SK-N-SH treated with all-trans-retinoic acid at 6 μM for 48 hours (cell line): Measurements from ENCODE around the gene DIP2C.

Experiments used
- ATAC-seq: fragments of 200-7000 bp; cut with Tn5 transposase; 3 replicates; pipeline ENCODE4 v1.9.1; 2020; ENCODE audit warnings: mild to moderate bottlenecking, moderate library complexity
- ARNTL ChIP-seq: fragments of 450-650 bp; formaldehyde crosslinking; IDR thresholded peaks from 2 replicates; pipeline ENCODE4 v1.5.0; 2020; ENCODE audit warnings: low read depth, mild to moderate bottlenecking, moderate library complexity, borderline replicate concordance
- BACH2 ChIP-seq: fragments of 250-450 bp; sonication (Bioruptor Pico); IDR thresholded peaks from 2 replicates; pipeline ENCODE4 v1.9.0; 2021; ENCODE audit warnings: mild to moderate bottlenecking, borderline replicate concordance
- CSDC2 ChIP-seq: fragments of 250-450 bp; sonication (Bioruptor Pico); IDR thresholded peaks from 2 replicates; pipeline ENCODE4 v1.5.0; 2020; ENCODE audit warnings: mild to moderate bottlenecking, moderate library complexity
- ESRRG ChIP-seq: fragments of 250-450 bp; sonication (Bioruptor Pico); IDR thresholded peaks from 2 replicates; pipeline ENCODE4 v1.6.1; 2021; ENCODE audit warnings: mild to moderate bottlenecking
- GLIS3 ChIP-seq: fragments of 250-450 bp; sonication (Bioruptor Pico); IDR thresholded peaks from 2 replicates; pipeline ENCODE4 v1.5.0; 2020; ENCODE audit warnings: mild to moderate bottlenecking, moderate library complexity
- ISL1 ChIP-seq: fragments of 250-450 bp; sonication (Bioruptor Pico); IDR thresholded peaks from 2 replicates; pipeline ENCODE4 v2.1.2; 2022; ENCODE audit warnings: mild to moderate bottlenecking, moderate library complexity
- OSR1 ChIP-seq: fragments of 250-450 bp; sonication (Bioruptor Pico); IDR thresholded peaks from 2 replicates; pipeline ENCODE4 v1.8.0; 2022; ENCODE audit warnings: moderate library complexity, mild to moderate bottlenecking, inconsistent platforms
- PPARA ChIP-seq: fragments of 250-450 bp; sonication (Bioruptor Pico); IDR thresholded peaks from 2 replicates; pipeline ENCODE4 v1.5.0; 2020; ENCODE audit warnings: mild to moderate bottlenecking, borderline replicate concordance
- RARB ChIP-seq: fragments of 250-450 bp; sonication (Bioruptor Pico); IDR thresholded peaks from 2 replicates; pipeline ENCODE4 v1.8.0; 2021; ENCODE audit warnings: mild to moderate bottlenecking, moderate library complexity
- SNAI2 ChIP-seq: fragments of 250-450 bp; sonication (Bioruptor Pico); IDR thresholded peaks from 2 replicates; pipeline ENCODE4 v1.5.0; 2020; ENCODE audit warnings: mild to moderate bottlenecking, moderate library complexity
- TCF4 ChIP-seq: fragments of 250-450 bp; sonication (Bioruptor Pico); IDR thresholded peaks from 2 replicates; pipeline ENCODE4 v1.8.0; 2021; ENCODE audit warnings: mild to moderate bottlenecking, moderate library complexity, borderline replicate concordance
- TOX ChIP-seq: fragments of 250-450 bp; sonication (Bioruptor Pico); IDR thresholded peaks from 2 replicates; pipeline ENCODE4 v1.8.0; 2021; ENCODE audit warnings: mild to moderate bottlenecking, moderate library complexity, borderline replicate concordance
- ZC3H10 ChIP-seq: fragments of 250-450 bp; sonication (Bioruptor Pico); IDR thresholded peaks from 2 replicates; pipeline ENCODE4 v1.5.1; 2021; ENCODE audit warnings: mild to moderate bottlenecking, moderate library complexity
- ZFP3 ChIP-seq: fragments of 250-450 bp; sonication (Bioruptor Pico); IDR thresholded peaks from 2 replicates; pipeline ENCODE4 v1.5.0; 2020; ENCODE audit warnings: mild to moderate bottlenecking, moderate library complexity
- ZNF565 ChIP-seq: fragments of 450-650 bp; formaldehyde crosslinking; conservative IDR thresholded peaks from 2 replicates; pipeline ENCODE4 v1.5.0; 2020; ENCODE audit warnings: low read depth, mild to moderate bottlenecking, moderate library complexity
- ZNF70 ChIP-seq: fragments of 450-650 bp; formaldehyde crosslinking; IDR thresholded peaks from 2 replicates; pipeline ENCODE4 v1.5.0; 2020; ENCODE audit warnings: mild to moderate bottlenecking, moderate library complexity
- ZNF8 ChIP-seq: fragments of 450-650 bp; formaldehyde crosslinking; IDR thresholded peaks from 2 replicates; pipeline ENCODE4 v1.5.0; 2020; ENCODE audit warnings: mild to moderate bottlenecking, moderate library complexity
- TF ChIP-seq, protein P1 (sequence below): fragments of 250-450 bp; sonication (Bioruptor Pico); IDR thresholded peaks from 2 replicates; pipeline ENCODE4 v1.5.0; 2020; ENCODE audit warnings: mild to moderate bottlenecking, moderate library complexity
- TF ChIP-seq, protein P2 (sequence below): fragments of 250-450 bp; sonication (Bioruptor Pico); IDR thresholded peaks from 2 replicates; pipeline ENCODE4 v1.8.0; 2021; ENCODE audit warnings: low read depth, mild to moderate bottlenecking, moderate library complexity, borderline replicate concordance
- TF ChIP-seq, protein P3 (sequence below): fragments of 250-450 bp; sonication (Bioruptor Pico); IDR thresholded peaks from 2 replicates; pipeline ENCODE4 v1.5.1; 2021; ENCODE audit warnings: mild to moderate bottlenecking, moderate library complexity
- TF ChIP-seq, protein P4 (sequence below): fragments of 250-450 bp; sonication (Bioruptor Pico); IDR thresholded peaks from 2 replicates; pipeline ENCODE4 v1.5.1; 2020; ENCODE audit warnings: low read depth, mild to moderate bottlenecking, moderate library complexity

DIP2C gene

DNA sequence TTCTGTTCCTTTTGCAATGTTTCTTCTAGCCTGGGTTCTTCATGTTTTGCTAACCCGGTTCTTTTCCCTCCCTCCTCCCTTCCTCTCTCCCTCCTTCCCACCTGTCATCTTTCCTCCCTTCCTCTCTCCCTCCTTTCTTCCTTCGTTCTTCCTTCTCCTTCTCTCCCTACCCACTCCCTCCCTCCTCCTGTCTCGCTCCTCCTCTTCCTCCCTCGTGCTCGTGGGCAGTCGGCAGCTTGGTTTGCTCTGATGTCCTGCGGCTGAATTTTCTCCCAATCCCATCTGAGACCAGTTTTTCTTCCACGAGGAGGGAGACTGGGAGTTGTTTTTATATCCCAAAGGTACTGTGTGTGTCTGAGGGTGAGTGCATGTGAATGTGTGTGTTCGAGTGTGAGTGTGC, 43.6 kb upstream of the DIP2C start:
- ATAC-seq, result no peak
- TF ChIP-seq ZC3H10 (no peak), TCF4 (CRISPR knock-in tag) (no peak), PPARA (CRISPR knock-in tag) (no peak), ISL1 (CRISPR knock-in tag) (no peak), BACH2 (CRISPR knock-in tag) (no peak), ZNF70 (no peak), CSDC2 (CRISPR knock-in tag) (no peak), ZFP3 (no peak)
- TF ChIP-seq, protein P1, sequence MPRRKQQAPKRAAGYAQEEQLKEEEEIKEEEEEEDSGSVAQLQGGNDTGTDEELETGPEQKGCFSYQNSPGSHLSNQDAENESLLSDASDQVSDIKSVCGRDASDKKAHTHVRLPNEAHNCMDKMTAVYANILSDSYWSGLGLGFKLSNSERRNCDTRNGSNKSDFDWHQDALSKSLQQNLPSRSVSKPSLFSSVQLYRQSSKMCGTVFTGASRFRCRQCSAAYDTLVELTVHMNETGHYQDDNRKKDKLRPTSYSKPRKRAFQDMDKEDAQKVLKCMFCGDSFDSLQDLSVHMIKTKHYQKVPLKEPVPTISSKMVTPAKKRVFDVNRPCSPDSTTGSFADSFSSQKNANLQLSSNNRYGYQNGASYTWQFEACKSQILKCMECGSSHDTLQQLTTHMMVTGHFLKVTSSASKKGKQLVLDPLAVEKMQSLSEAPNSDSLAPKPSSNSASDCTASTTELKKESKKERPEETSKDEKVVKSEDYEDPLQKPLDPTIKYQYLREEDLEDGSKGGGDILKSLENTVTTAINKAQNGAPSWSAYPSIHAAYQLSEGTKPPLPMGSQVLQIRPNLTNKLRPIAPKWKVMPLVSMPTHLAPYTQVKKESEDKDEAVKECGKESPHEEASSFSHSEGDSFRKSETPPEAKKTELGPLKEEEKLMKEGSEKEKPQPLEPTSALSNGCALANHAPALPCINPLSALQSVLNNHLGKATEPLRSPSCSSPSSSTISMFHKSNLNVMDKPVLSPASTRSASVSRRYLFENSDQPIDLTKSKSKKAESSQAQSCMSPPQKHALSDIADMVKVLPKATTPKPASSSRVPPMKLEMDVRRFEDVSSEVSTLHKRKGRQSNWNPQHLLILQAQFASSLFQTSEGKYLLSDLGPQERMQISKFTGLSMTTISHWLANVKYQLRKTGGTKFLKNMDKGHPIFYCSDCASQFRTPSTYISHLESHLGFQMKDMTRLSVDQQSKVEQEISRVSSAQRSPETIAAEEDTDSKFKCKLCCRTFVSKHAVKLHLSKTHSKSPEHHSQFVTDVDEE (CRISPR knock-in tag), result no peak
- TF ChIP-seq, protein P2, sequence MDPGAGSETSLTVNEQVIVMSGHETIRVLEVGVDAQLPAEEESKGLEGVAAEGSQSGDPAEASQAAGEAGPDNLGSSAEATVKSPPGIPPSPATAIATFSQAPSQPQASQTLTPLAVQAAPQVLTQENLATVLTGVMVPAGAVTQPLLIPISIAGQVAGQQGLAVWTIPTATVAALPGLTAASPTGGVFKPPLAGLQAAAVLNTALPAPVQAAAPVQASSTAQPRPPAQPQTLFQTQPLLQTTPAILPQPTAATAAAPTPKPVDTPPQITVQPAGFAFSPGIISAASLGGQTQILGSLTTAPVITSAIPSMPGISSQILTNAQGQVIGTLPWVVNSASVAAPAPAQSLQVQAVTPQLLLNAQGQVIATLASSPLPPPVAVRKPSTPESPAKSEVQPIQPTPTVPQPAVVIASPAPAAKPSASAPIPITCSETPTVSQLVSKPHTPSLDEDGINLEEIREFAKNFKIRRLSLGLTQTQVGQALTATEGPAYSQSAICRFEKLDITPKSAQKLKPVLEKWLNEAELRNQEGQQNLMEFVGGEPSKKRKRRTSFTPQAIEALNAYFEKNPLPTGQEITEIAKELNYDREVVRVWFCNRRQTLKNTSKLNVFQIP (CRISPR knock-in tag), result no peak

DNA sequence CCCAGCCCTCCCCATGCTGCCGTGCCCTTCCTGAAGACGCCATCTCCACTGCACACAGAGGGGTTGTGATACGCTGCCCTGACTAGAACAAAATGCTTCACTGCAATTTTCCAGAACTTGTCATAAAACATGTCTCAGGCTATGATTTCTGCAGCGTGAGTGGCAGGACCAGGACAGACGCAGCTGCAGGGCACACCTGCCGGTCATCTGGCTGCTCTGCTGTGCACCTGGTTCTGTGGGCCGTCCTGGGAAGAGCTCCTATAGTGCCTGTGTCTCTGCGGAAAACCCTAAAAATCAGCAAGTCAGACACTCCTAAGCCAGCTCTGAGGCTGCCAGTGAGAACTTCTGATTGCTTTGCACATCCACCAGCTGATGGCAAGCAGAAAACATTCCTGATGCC, 39.7 kb upstream of the DIP2C start:
- ATAC-seq, result no peak
- TF ChIP-seq RARB (CRISPR knock-in tag) (no peak), TOX (no peak)

DNA sequence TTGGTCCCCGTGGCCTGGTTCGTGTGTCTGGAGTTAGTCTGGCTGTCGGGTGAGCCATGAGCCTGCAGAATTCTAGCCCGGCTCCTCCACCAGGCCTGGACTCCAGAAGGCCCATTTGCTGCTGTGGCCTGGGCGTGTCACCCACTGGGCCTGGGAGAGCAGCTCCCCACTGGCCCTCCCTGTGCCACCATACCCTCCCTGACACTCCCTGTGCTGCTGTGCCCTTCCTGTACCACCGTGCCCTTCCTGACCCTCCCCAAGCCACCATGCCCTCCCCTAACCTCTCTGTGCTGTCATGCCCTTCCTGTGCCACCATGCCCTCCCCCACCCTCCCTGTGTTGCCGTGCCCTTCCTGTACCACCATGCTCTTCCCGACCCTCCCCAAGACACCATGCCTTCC, 39.1 kb upstream of the DIP2C start:
- TF ChIP-seq ARNTL (CRISPR knock-in tag), result no peak
- TF ChIP-seq, protein P3, sequence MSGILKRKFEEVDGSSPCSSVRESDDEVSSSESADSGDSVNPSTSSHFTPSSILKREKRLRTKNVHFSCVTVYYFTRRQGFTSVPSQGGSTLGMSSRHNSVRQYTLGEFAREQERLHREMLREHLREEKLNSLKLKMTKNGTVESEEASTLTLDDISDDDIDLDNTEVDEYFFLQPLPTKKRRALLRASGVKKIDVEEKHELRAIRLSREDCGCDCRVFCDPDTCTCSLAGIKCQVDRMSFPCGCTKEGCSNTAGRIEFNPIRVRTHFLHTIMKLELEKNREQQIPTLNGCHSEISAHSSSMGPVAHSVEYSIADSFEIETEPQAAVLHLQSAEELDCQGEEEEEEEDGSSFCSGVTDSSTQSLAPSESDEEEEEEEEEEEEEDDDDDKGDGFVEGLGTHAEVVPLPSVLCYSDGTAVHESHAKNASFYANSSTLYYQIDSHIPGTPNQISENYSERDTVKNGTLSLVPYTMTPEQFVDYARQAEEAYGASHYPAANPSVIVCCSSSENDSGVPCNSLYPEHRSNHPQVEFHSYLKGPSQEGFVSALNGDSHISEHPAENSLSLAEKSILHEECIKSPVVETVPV (CRISPR knock-in tag), result no peak
- no peak for TF ChIP-seq ESRRG (CRISPR knock-in tag)
- TF ChIP-seq BACH2 (CRISPR knock-in tag), result no peak
- no peak for TF ChIP-seq TCF4 (CRISPR knock-in tag)
- TF ChIP-seq ZNF8 (CRISPR knock-in tag), result no peak
- TF ChIP-seq RARB (CRISPR knock-in tag), result no peak
- TF ChIP-seq TOX, result no peak
- TF ChIP-seq OSR1, result no peak
- TF ChIP-seq ISL1 (CRISPR knock-in tag), result no peak
- TF ChIP-seq SNAI2 (CRISPR knock-in tag), result no peak
- no peak for TF ChIP-seq GLIS3
- TF ChIP-seq ZNF70, result no peak
- TF ChIP-seq, protein P2 (CRISPR knock-in tag), result no peak
- TF ChIP-seq ZNF565 (CRISPR knock-in tag), result no peak
- ATAC-seq, result no peak; the same call in 2 of the 3 replicates

DNA sequence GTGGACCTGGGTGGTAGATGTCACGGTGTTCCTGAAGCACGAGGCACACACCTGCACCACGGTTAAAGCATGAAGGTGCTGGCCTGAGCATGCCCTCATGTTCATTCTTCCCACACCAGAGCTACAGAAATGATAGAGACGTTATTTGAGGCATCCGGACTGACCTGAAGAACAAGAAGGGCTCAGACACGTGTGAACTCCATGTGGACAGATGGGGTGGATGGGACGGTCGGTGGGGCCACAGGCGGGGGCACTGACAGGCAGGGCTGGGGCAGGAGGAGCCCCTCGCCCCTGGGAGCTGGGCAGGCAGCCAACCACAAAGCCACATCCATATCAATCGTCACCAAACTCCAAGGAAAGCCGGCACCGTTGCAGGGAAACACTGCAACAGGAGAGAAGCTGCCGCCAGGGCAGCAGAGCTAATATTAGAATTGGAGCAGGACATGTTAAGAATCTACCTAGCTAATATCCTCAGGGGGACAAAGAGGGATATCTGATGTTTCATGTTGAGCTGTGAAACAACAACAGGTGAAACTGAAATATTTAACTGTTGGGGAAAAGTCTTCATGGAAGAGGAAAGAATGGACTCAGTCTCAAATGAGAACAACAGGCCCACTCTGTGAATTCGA, 37.8 kb upstream of the DIP2C start:
- no peak for ATAC-seq
- no peak for TF ChIP-seq PPARA (CRISPR knock-in tag)
- no peak for TF ChIP-seq ZFP3
- no peak for TF ChIP-seq ISL1 (CRISPR knock-in tag)
- TF ChIP-seq CSDC2 (CRISPR knock-in tag), result no peak
- TF ChIP-seq OSR1, result no peak
- TF ChIP-seq ARNTL (CRISPR knock-in tag), result no peak
- no peak for TF ChIP-seq GLIS3
- TF ChIP-seq ZC3H10, result no peak
- no peak for TF ChIP-seq ZNF70
- TF ChIP-seq, protein P3 (CRISPR knock-in tag), result no peak
- TF ChIP-seq, protein P1 (CRISPR knock-in tag), result no peak
- TF ChIP-seq, protein P4, sequence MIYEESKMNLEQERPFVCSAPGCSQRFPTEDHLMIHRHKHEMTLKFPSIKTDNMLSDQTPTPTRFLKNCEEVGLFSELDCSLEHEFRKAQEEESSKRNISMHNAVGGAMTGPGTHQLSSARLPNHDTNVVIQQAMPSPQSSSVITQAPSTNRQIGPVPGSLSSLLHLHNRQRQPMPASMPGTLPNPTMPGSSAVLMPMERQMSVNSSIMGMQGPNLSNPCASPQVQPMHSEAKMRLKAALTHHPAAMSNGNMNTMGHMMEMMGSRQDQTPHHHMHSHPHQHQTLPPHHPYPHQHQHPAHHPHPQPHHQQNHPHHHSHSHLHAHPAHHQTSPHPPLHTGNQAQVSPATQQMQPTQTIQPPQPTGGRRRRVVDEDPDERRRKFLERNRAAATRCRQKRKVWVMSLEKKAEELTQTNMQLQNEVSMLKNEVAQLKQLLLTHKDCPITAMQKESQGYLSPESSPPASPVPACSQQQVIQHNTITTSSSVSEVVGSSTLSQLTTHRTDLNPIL, result no peak
- no peak for TF ChIP-seq BACH2 (CRISPR knock-in tag)
- no peak for TF ChIP-seq ZNF8 (CRISPR knock-in tag)
